Measurements from ENCODE around the gene PLCB4.

PLCB4 gene

GRCh38 chr20:9186396-9186795, 117.5 kb downstream of the PLCB4 start:
- Histone ChIP-seq H3K9me3 (ENCODE audit: insufficient read depth, low read depth, low read length) (no peaks in the 10 kb centered on the region), H3F3A (ENCODE audit: low read depth) (peaks cover 17% of the 10 kb centered on the region), H3K4me1 (ENCODE audit: insufficient read depth, low read length, poor library complexity, severe bottlenecking) (peaks cover 41% of the 10 kb centered on the region), H3K36me3 (ENCODE audit: insufficient read depth, low read length) (no peaks in the 10 kb centered on the region), H3K79me2 (ENCODE audit: insufficient read depth, low read length) (peaks cover 65% of the 10 kb centered on the region), H3K4me2 (ENCODE audit: low read depth, low read length, poor library complexity, severe bottlenecking) (peak overlapping the region; percentile 63), H4K20me1 (ENCODE audit: insufficient read depth, low read length, poor library complexity, severe bottlenecking) (no peaks in the 10 kb centered on the region), H3K9me2 (replicated peaks; ENCODE audit: low read depth, low read length) (no peaks in the 10 kb centered on the region), H3K9ac (ENCODE audit: low read depth, low read length, poor library complexity, severe bottlenecking) (peak overlapping the region; percentile 39), H3K27me3 (ENCODE audit: insufficient read depth, low read length, poor library complexity, severe bottlenecking) (no peaks in the 10 kb centered on the region), H3K4me3 (ENCODE audit: low read length, poor library complexity, severe bottlenecking) (peak overlapping the region; percentile 34), H2AFZ (ENCODE audit: low read length) (no peak overlapping the region)
- TF ChIP-seq CTCF (conservative IDR thresholded peaks at IDR 0.05; ENCODE audit: low read length): no peak
- no peak for TF ChIP-seq EZH2phosphoT487 (IDR thresholded peaks at IDR 0.05; ENCODE audit: borderline replicate concordance)

- no peaks in the 10 kb centered on the region for H3K27me3 ChIP-seq (ENCODE audit: insufficient read depth, low read length, poor library complexity, severe bottlenecking)
- no peaks in the 10 kb centered on the region for H3K36me3 ChIP-seq (ENCODE audit: insufficient read depth, low read length)
- peaks cover 10% of the 10 kb centered on the region for H3K4me1 ChIP-seq (ENCODE audit: insufficient read depth, low read length, poor library complexity, severe bottlenecking)
- H3K4me3 ChIP-seq (ENCODE audit: low read length, poor library complexity, severe bottlenecking): no peak overlapping the region
- no peak overlapping the region for H2AFZ ChIP-seq (ENCODE audit: low read length)
- no peaks in the 10 kb centered on the region for H3K9me3 ChIP-seq (ENCODE audit: insufficient read depth, low read depth, low read length)
- no peaks in the 10 kb centered on the region for H3K9me2 ChIP-seq (replicated peaks; ENCODE audit: low read depth, low read length)
- H3F3A ChIP-seq (ENCODE audit: low read depth): no peaks in the 10 kb centered on the region
- H3K4me2 ChIP-seq (ENCODE audit: low read depth, low read length, poor library complexity, severe bottlenecking): no peak overlapping the region
- no peaks in the 10 kb centered on the region for H4K20me1 ChIP-seq (ENCODE audit: insufficient read depth, low read length, poor library complexity, severe bottlenecking)
- no peak for TF ChIP-seq CTCF (conservative IDR thresholded peaks at IDR 0.05; ENCODE audit: low read length)
- H3K79me2 ChIP-seq (ENCODE audit: insufficient read depth, low read length): peaks cover 20% of the 10 kb centered on the region; the same call in 1 of the 2 replicates
- no peak overlapping the region for H3K9ac ChIP-seq (ENCODE audit: low read depth, low read length, poor library complexity, severe bottlenecking)
Measured at GRCh38 chr20:9195031-9195430, 126.1 kb downstream of the PLCB4 start.

- H3K4me1 ChIP-seq (ENCODE audit: insufficient read depth, low read length, poor library complexity, severe bottlenecking): peaks cover 10% of the 10 kb centered on the region
- H3K9me2 ChIP-seq (replicated peaks; ENCODE audit: low read depth, low read length): no peaks in the 10 kb centered on the region
- no peak overlapping the region for H3K4me2 ChIP-seq (ENCODE audit: low read depth, low read length, poor library complexity, severe bottlenecking)
- H3K4me3 ChIP-seq (ENCODE audit: low read length, poor library complexity, severe bottlenecking): no peak overlapping the region
- no peak overlapping the region for H3K9ac ChIP-seq (ENCODE audit: low read depth, low read length, poor library complexity, severe bottlenecking)
- H3K9me3 ChIP-seq (ENCODE audit: insufficient read depth, low read depth, low read length): no peaks in the 10 kb centered on the region
- no peaks in the 10 kb centered on the region for H3K36me3 ChIP-seq (ENCODE audit: insufficient read depth, low read length)
- H3K79me2 ChIP-seq (ENCODE audit: insufficient read depth, low read length): peaks cover 16% of the 10 kb centered on the region; the same call in 1 of the 2 replicates
- no peaks in the 10 kb centered on the region for H3K27me3 ChIP-seq (ENCODE audit: insufficient read depth, low read length, poor library complexity, severe bottlenecking)
- H3F3A ChIP-seq (ENCODE audit: low read depth): no peaks in the 10 kb centered on the region
- TF ChIP-seq EZH2phosphoT487 (IDR thresholded peaks at IDR 0.05; ENCODE audit: borderline replicate concordance): no peak
- no peak for TF ChIP-seq CTCF (conservative IDR thresholded peaks at IDR 0.05; ENCODE audit: low read length)
- H2AFZ ChIP-seq (ENCODE audit: low read length): no peak overlapping the region
- no peaks in the 10 kb centered on the region for H4K20me1 ChIP-seq (ENCODE audit: insufficient read depth, low read length, poor library complexity, severe bottlenecking)
Measured at GRCh38 chr20:9196110-9196509, 127.2 kb downstream of the PLCB4 start.
